HTR-8/SVneo (cell line): Measurements from ENCODE around the gene WDR64.
"Not testable (repeated sequence)": the region's sequence is repeated elsewhere in the genome, so short reads cannot be mapped to it uniquely, and the experiment has no call there.

Experiments
- DNase-seq: peaks from one replicate; pipeline ENCODE4 v3.0.0; 2011; ENCODE audit warnings: low spot score, mixed read lengths; ENCODE audit not compliant: insufficient read length
- FAIRE-seq: peaks from 2 replicates; lab custom pipeline; 2011; peaks lifted over from hg19 to GRCh38; lab: Jason Lieb, UNC

WDR64 gene

GRCh38 chr1:241775021-241775420 is 122.9 kb downstream of the WDR64 start:
- DNase-seq, result no peak
- no peak for FAIRE-seq

GRCh38 chr1:241776911-241777310 is 124.8 kb downstream of the WDR64 start:
- DNase-seq, result no peak
- FAIRE-seq, result no peak

GRCh38 chr1:241778117-241778516 is 126.0 kb downstream of the WDR64 start:
- DNase-seq, result no peak
- no peak for FAIRE-seq

- FAIRE-seq (no peak), DNase-seq (no peak)
Observed at GRCh38 chr1:241779897-241780296, 127.8 kb downstream of the WDR64 start.

GRCh38 chr1:241782396-241782795 is 130.3 kb downstream of the WDR64 start:
- DNase-seq, result no peak
- no peak for FAIRE-seq

- no peak for FAIRE-seq
- DNase-seq, result no peak
Observed at GRCh38 chr1:241787691-241788090, 135.6 kb downstream of the WDR64 start.

GRCh38 chr1:241789061-241789460 is 137.0 kb downstream of the WDR64 start:
- DNase-seq (no peak), FAIRE-seq (no peak)

- FAIRE-seq, result no peak
- no peak for DNase-seq
Observed at GRCh38 chr1:241799416-241799815, 147.3 kb downstream of the WDR64 start.

- DNase-seq, result no peak
- FAIRE-seq, result no peak
Observed at GRCh38 chr1:241800640-241801039, 148.6 kb downstream of the WDR64 start.

- FAIRE-seq (no peak), DNase-seq (no peak)
Observed at GRCh38 chr1:241802863-241803262, 150.8 kb downstream of the WDR64 start.

- DNase-seq, FAIRE-seq: not testable (repeated sequence)
Observed at GRCh38 chr1:241804706-241805105, 152.6 kb downstream of the WDR64 start.

- DNase-seq, result no peak
- FAIRE-seq, result no peak
Observed at GRCh38 chr1:241808265-241808664, 156.2 kb downstream of the WDR64 start.

GRCh38 chr1:241810769-241811405 is 158.8 kb downstream of the WDR64 start:
- no peak for FAIRE-seq

GRCh38 chr1:241813768-241814320 is 161.8 kb downstream of the WDR64 start:
- no peak for FAIRE-seq
- DNase-seq, result no peak

More at GRCh38 chr1:241810769-241811405, 158.8 kb downstream of the WDR64 start:
- DNase-seq, result no peak

- DNase-seq (no peak), FAIRE-seq (no peak)
Observed at GRCh38 chr1:241816008-241816407, 163.9 kb downstream of the WDR64 start.

GRCh38 chr1:241817331-241817792 is 165.3 kb downstream of the WDR64 start:
- DNase-seq, result no peak
- FAIRE-seq, result no peak

- FAIRE-seq (no peak), DNase-seq (no peak)
Observed at GRCh38 chr1:241817956-241818612, 166.0 kb downstream of the WDR64 start.

- FAIRE-seq (no peak), DNase-seq (no peak)
Observed at GRCh38 chr1:241819340-241819866, 167.3 kb downstream of the WDR64 start.

- FAIRE-seq (no peak), DNase-seq (no peak)
Observed at GRCh38 chr1:241821363-241821762, 169.3 kb downstream of the WDR64 start.

- FAIRE-seq (no peak), DNase-seq (no peak)
Observed at GRCh38 chr1:241822846-241823245, 170.8 kb downstream of the WDR64 start.

GRCh38 chr1:241823925-241824324 is 171.8 kb downstream of the WDR64 start:
- no peak for FAIRE-seq

More at GRCh38 chr1:241823925-241824324, 171.8 kb downstream of the WDR64 start:
- DNase-seq, result no peak
